Fibroblast of lung (primary cell): ENCODE results near the gene DDX39B.

Source experiments
- CTCF ChIP-seq, 2 donors: IDR thresholded peaks in 1 of 2; conservative IDR thresholded peaks in 1 of 2; 1 replicate in 1 of 2; 2 replicates in 1 of 2; pipeline ENCODE4 v1.5.1; 2011 to 2012; ENCODE audit warnings: low read length in 2 of 2, control low read depth in 1 of 2, inconsistent platforms in 1 of 2, low read depth in 1 of 2, mild to moderate bottlenecking in 1 of 2
- EZH2 ChIP-seq: IDR thresholded peaks from 2 replicates; pipeline ENCODE4 v1.5.1; 2012; ENCODE audit warnings: low read length, control low read depth, mild to moderate bottlenecking; ENCODE audit errors: missing control alignments

GRCh38 chr6:31585491-31585890 lies 43.7 kb upstream of the DDX39B start:
- peak; percentile 20 to 36 for TF ChIP-seq CTCF (conservative IDR thresholded peaks at IDR 0.05 in 1 of 2, IDR thresholded peaks at IDR 0.05 in 1 of 2; ENCODE audit: low read depth in 1 of 2, low read length in 2 of 2)
- TF ChIP-seq EZH2 = no peak
